ENCODE measurements around the gene GALR2. TPM values are rescaled to one million over a fixed set of nuclear protein-coding genes. Genes with fewer than 3 reads are reported as not detected.

Gene GALR2
- total RNA-seq, 1 donor, result not detected

DNA sequence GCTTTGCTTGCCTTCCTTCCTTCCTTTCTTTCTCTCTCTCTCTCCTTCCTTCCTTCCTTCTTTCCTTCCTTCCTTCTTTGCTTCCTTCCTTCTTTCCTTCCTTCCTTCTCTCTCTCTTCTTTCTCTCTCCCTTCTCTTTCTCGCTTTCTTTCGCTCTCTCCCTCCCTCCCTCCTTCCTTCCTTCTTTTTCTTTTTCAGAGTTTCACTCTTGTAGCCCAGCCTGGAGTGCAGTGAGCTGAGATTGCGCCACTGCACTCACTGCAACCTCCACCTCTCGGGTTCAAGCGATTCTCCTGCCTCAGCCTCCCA, 48.6 kb downstream of the GALR2 start:
- TF ChIP-seq, protein P1, sequence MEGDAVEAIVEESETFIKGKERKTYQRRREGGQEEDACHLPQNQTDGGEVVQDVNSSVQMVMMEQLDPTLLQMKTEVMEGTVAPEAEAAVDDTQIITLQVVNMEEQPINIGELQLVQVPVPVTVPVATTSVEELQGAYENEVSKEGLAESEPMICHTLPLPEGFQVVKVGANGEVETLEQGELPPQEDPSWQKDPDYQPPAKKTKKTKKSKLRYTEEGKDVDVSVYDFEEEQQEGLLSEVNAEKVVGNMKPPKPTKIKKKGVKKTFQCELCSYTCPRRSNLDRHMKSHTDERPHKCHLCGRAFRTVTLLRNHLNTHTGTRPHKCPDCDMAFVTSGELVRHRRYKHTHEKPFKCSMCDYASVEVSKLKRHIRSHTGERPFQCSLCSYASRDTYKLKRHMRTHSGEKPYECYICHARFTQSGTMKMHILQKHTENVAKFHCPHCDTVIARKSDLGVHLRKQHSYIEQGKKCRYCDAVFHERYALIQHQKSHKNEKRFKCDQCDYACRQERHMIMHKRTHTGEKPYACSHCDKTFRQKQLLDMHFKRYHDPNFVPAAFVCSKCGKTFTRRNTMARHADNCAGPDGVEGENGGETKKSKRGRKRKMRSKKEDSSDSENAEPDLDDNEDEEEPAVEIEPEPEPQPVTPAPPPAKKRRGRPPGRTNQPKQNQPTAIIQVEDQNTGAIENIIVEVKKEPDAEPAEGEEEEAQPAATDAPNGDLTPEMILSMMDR (IDR thresholded peaks at IDR 0.05; ENCODE audit: insufficient read depth, low read length), result no peak
- H3K4me3 ChIP-seq (ENCODE audit: low read depth, low read length), result no peak overlapping the region
- no peak for DNase-seq (ENCODE audit: low read depth)

DNA sequence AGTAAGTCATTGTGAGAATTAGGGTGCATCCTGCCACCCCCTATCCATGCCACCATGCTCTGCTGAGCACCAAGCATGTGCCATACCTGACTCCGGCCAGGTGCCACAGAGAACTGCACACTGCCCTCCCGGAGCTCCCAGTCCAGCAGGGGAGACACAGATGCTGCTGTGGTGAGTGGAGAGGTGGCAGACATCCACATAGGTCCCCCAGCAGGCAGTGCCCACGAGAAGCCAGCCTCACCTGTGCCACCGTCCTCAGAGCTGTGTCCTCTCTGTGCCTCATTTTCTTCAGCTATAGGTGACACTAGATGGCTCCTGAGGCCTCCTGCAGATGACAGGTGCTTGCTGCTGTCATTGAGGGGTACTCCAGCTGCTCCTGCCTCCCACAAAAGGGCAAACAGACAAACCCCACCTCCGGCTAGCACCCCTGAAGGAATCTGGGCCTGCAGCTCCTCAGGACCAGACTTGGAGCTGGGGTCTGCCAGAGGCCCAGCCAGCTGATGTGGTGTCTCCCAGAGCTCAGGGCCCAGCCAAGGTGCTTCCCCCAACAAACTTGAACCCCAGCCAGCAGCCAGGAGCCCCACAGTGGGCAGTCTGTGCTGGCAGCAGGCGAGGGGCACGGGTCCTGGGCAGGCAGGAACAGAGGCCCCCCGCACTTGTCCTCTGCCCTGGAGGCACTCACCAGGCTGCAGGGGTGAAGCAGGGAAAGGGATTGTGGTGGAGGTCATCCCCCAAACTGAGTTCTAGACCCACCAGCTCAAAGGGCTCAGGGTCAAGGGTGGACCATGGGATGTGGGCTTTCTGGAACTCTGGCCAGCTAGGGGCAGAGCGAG, 49.4 kb downstream of the GALR2 start:
- TF ChIP-seq, protein P1 (IDR thresholded peaks at IDR 0.05; ENCODE audit: insufficient read depth, low read length), result no peak
- DNase-seq (ENCODE audit: low read depth), result no peak
- no peak overlapping the region for H3K4me3 ChIP-seq (ENCODE audit: low read depth, low read length)

DNA sequence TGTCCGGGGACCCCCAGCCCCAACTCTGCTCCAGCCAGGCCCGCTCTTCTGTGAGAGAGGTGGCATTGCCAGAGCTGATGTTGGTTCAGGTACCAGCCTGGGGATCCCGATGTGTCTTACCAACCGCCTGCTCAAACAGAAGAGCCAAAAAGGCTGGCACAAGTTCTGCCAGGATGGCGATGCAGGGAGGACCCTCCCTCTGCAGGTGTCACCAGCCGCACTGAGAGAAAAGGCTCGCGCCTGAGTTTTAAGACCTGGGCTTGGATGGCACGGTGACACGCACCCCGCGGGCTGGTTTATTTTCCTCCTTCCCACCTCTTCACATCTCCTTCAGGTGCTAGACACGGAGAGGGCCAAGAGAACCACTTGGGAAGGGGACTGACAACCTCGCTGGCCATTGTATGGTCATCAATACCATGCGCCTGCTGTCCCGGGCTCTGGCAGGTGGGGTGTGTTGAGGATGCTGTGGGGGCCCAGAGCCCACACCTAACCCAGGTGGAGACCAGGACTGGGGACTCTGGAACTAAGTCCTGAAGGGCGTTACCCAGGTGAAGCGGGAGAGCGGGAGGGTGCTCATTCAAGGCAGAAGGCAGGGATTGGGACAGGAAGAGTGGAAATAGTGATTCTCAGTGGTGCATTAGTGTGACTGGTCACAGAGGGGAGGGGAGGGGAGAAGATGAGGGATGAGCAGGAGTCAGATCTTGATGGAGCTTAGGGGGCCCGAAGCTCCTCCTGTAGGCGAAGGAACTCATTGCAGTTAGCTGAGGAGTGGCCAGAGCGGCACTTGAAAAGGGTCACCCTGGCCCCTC, 50.2 kb downstream of the GALR2 start:
- H3K4me3 ChIP-seq (ENCODE audit: low read depth, low read length), result no peak overlapping the region
- TF ChIP-seq, protein P1 (IDR thresholded peaks at IDR 0.05; ENCODE audit: insufficient read depth, low read length), result peak; percentile 12
- no peak for DNase-seq (ENCODE audit: low read depth)

DNA sequence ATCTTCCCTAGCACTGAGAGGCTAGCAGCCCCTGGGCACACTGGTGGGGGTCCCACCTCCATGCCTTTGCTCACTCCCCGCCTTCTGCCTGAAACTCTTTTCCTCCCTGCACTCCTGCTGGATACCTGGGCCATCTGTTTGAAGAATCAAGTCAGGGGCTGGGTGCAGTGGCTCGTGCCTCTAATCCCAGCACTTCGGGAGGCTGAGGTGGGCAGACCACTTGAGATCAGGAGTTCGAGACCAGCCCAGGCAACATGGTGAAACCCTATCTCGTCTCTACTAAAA, 50.8 kb downstream of the GALR2 start:
- TF ChIP-seq, protein P1 (IDR thresholded peaks at IDR 0.05; ENCODE audit: insufficient read depth, low read length), result no peak
- no peak for DNase-seq (ENCODE audit: low read depth)
- no peak overlapping the region for H3K4me3 ChIP-seq (ENCODE audit: low read depth, low read length)

DNA sequence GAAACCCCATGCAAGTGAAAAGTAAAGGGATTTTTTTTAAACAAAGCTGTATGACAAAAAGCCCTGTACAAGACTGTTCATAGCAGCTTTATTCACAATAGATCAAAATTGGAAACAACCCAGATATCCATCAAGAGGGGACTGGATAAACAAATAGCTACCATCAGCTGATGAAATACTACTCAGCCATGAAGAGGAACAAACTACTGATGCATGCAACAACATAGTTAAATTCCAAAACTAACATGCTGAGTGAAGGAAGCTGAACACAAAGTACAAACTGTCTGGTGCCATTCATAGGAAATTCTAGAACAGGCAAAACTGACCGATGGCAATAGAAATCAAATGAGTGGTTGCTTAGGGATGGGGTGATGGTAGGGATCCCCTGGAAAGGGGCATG, 51.3 kb downstream of the GALR2 start:
- no peak for DNase-seq (ENCODE audit: low read depth)
- no peak overlapping the region for H3K4me3 ChIP-seq (ENCODE audit: low read depth, low read length)
- TF ChIP-seq, protein P1 (IDR thresholded peaks at IDR 0.05; ENCODE audit: insufficient read depth, low read length), result no peak

Small RNA genes lying within 50 kb of the gene (small RNA-seq; reads per million reads assigned to genes)
- gene MIR6868, result not detected

Other genes starting within 250 kb of the GALR2 start
- 0.54 and 2.3 TPM in 2 replicates for gene UNC13D, start 230.4 kb upstream of the GALR2 start, total RNA-seq (ENCODE audit: low replicate concordance)
- 23.3 and 24.1 TPM in 2 replicates for gene WBP2, start 219.4 kb upstream of the GALR2 start, total RNA-seq (ENCODE audit: low replicate concordance)
- gene TRIM47, start 196.2 kb upstream of the GALR2 start, total RNA-seq (ENCODE audit: low replicate concordance), result 14.9 and 20.9 TPM in 2 replicates
- 7.7 and 11.4 TPM in 2 replicates for gene TRIM65, start 177.8 kb upstream of the GALR2 start, total RNA-seq (ENCODE audit: low replicate concordance)
- 27.0 and 39.2 TPM in 2 replicates for gene MRPL38, start 169.9 kb upstream of the GALR2 start, total RNA-seq (ENCODE audit: low replicate concordance)
- gene FBF1, start 133.7 kb upstream of the GALR2 start, total RNA-seq (ENCODE audit: low replicate concordance), result 14.1 and 21.1 TPM in 2 replicates
- 47.0 and 61.5 TPM in 2 replicates for gene ACOX1, start 95.6 kb upstream of the GALR2 start, total RNA-seq (ENCODE audit: low replicate concordance)
- gene TEN1, start 95.5 kb upstream of the GALR2 start, total RNA-seq (ENCODE audit: low replicate concordance), result 16.0 and 18.3 TPM in 2 replicates
- gene CDK3, start 73.9 kb upstream of the GALR2 start, total RNA-seq (ENCODE audit: low replicate concordance), result 1.1 TPM in 1 of 2 replicates, not detected in the other
- not detected in 2 replicates for gene EVPL, start 47.5 kb upstream of the GALR2 start, total RNA-seq (ENCODE audit: low replicate concordance)
- 17.3 and 32.3 TPM in 2 replicates for gene SRP68, start 2.3 kb upstream of the GALR2 start, total RNA-seq (ENCODE audit: low replicate concordance)
- gene ZACN, start 4.4 kb downstream of the GALR2 start, total RNA-seq (ENCODE audit: low replicate concordance), result not detected in 2 replicates
- gene EXOC7, start 29.0 kb downstream of the GALR2 start, total RNA-seq (ENCODE audit: low replicate concordance), result 40.8 and 88.5 TPM in 2 replicates
- not detected in 2 replicates for gene FOXJ1, start 66.5 kb downstream of the GALR2 start, total RNA-seq (ENCODE audit: low replicate concordance)
- gene RNF157, start 165.7 kb downstream of the GALR2 start, total RNA-seq (ENCODE audit: low replicate concordance), result 0.08 and 0.18 TPM in 2 replicates
- 1.9 and 3.7 TPM in 2 replicates for gene UBALD2, start 190.6 kb downstream of the GALR2 start, total RNA-seq (ENCODE audit: low replicate concordance)
- gene QRICH2, start 233.5 kb downstream of the GALR2 start, total RNA-seq (ENCODE audit: low replicate concordance), result 1.8 and 2.2 TPM in 2 replicates